SU-DHL-6 (cell line): ENCODE results near the gene PPP1R17.

Experiments
- CTCF ChIP-seq: fragments of 200-600 bp; sonication (generic); IDR thresholded peaks from one replicate; pipeline ENCODE4 v1.5.1; 2017; ENCODE audit warnings: antibody characterized with exemption, mild to moderate bottlenecking, low read length, moderate library complexity; ENCODE audit not compliant: insufficient read depth, poor library complexity, severe bottlenecking
- EZH2phosphoT487 ChIP-seq: fragments of 200-600 bp; sonication (generic), shearing (Covaris generic); conservative IDR thresholded peaks from 2 replicates; pipeline ENCODE4 v1.6.1; 2018; ENCODE audit warnings: mild to moderate bottlenecking, antibody characterized with exemption, low read length, moderate library complexity, mixed read lengths

GRCh38 chr7:31705377-31705776 lies 18.4 kb downstream of the PPP1R17 start:
- TF ChIP-seq CTCF (no peak), EZH2phosphoT487 (no peak)
